Panc1 (cell line): Measurements from ENCODE around the gene STAT5A. TPM values are rescaled to one million over a fixed set of nuclear protein-coding genes. Genes with fewer than 3 reads are reported as not detected.

Source experiments
- ATAC-seq: fragments of 200-7000 bp; cut with Tn5 transposase; 2 replicates; pipeline ENCODE4 v1.9.1; 2020; ENCODE audit warnings: mild to moderate bottlenecking, moderate library complexity
- BruUV-seq: library from RNA; stranded (reverse); fragments of 400-500 nt; replicated peaks from 2 replicates; lab custom pipeline; 2021; lab: Mats Ljungman, UMichigan
- CTCF ChIA-PET: fragments of 300-600 bp; sonication (Branson Sonifier 250); formaldehyde crosslinking; loops from one replicate; lab custom pipeline; 2022; ENCODE audit warnings: antibody characterized with exemption; lab: Charles Lee
- POLR2A ChIA-PET: fragments of 300-600 bp; sonication (Branson Sonifier 250); formaldehyde crosslinking; loops from one replicate; lab custom pipeline; 2022; ENCODE audit warnings: antibody characterized with exemption; lab: Charles Lee
- DNase-seq: peaks from one replicate; pipeline ENCODE4 v3.0.0-alpha.2; 2010; ENCODE audit warnings: low read depth, low spot score
- H3K27ac ChIP-seq: 2 replicates; pipeline ENCODE4 v1.5.1; 2011; ENCODE audit warnings: mild to moderate bottlenecking, low read length, inconsistent platforms
- H3K27me3 ChIP-seq: fragments of 200-500 bp; sonication (Bioruptor generic); 2 replicates; pipeline ENCODE4 v1.6.0; 2014; ENCODE audit warnings: low read length, inconsistent platforms; ENCODE audit not compliant: control insufficient read depth, insufficient read depth
- H3K36me3 ChIP-seq: fragments of 200-500 bp; sonication (Bioruptor generic); 2 replicates; pipeline ENCODE4 v1.5.1; 2014; ENCODE audit warnings: inconsistent platforms, mild to moderate bottlenecking, low read length, moderate library complexity; ENCODE audit not compliant: control insufficient read depth, insufficient read depth
- H3K4me1 ChIP-seq: 2 replicates; pipeline ENCODE4 v1.5.1; 2011; ENCODE audit warnings: inconsistent platforms, mild to moderate bottlenecking, low read length, moderate library complexity; ENCODE audit not compliant: control insufficient read depth, insufficient read depth
- H3K4me3 ChIP-seq, 2 experiments: 2 replicates each; pipeline ENCODE4 v1.5.1; 2011 to 2012; ENCODE audit warnings: low read depth in 2 of 2, low read length in 2 of 2, mild to moderate bottlenecking in 2 of 2, inconsistent platforms in 1 of 2, moderate library complexity in 1 of 2
- H3K9me3 ChIP-seq: fragments of 200-500 bp; sonication (Bioruptor generic); 2 replicates; pipeline ENCODE4 v1.5.1; 2014; ENCODE audit warnings: low read depth, mild to moderate bottlenecking, inconsistent platforms, low read length, moderate library complexity; ENCODE audit not compliant: control insufficient read depth, insufficient read depth
- POLR2AphosphoS5 ChIP-seq: IDR thresholded peaks from 2 replicates; pipeline ENCODE4 v1.6.1; 2012; ENCODE audit warnings: mild to moderate bottlenecking, low read depth, low read length, moderate library complexity
- REST ChIP-seq, 2 experiments: IDR thresholded peaks; 2 replicates each; pipeline ENCODE4 v1.6.1; 2011 to 2012; ENCODE audit warnings: low read depth in 2 of 2, control low read depth in 1 of 2, low read length in 1 of 2, mild to moderate bottlenecking in 1 of 2, moderate library complexity in 1 of 2; ENCODE audit not compliant: insufficient read depth in 1 of 2
- SIN3A ChIP-seq: IDR thresholded peaks from 2 replicates; pipeline ENCODE4 v1.6.1; 2012; ENCODE audit warnings: low read depth, mild to moderate bottlenecking, low read length, moderate library complexity, borderline replicate concordance; ENCODE audit not compliant: insufficient read depth
- TCF7L2 ChIP-seq: IDR thresholded peaks from 2 replicates; pipeline ENCODE4 v1.6.1; 2011; ENCODE audit warnings: mild to moderate bottlenecking, low read depth, low read length, inconsistent platforms
- in situ Hi-C: cut with HindIII; loops from 2 replicates; pipeline ENCODE4 v1.10.0; 2016; ENCODE audit warnings: low sequenced_read_pairs, low pct_unique_long_range_greater_than_20kb
- intact Hi-C: fragments of 100-400 bp; cut with micrococcal nuclease; formaldehyde crosslinking; loops from one replicate; pipeline ENCODE4 v1.10.0; 2022; ENCODE audit not compliant: unreplicated experiment
- total RNA-seq: library from RNA; stranded (reverse); gene quantifications from one replicate; pipeline ENCODE4 v1.2.1, GENCODE V29; 2021; ENCODE audit not compliant: unreplicated experiment
- TF ChIP-seq, protein P1 (sequence below): fragments of 450-650 bp; IDR thresholded peaks from 2 replicates; pipeline ENCODE4 v1.5.1; 2017; ENCODE audit warnings: mild to moderate bottlenecking

STAT5A gene
- total RNA-seq, 1 experiment from 2014 or later, result 26.7 TPM

- no peak for DNase-seq
- BruUV-seq, result no TSS peak
- POLR2A ChIA-PET, result interaction anchor here (0.6 kb wide), 1 partner anchor 40 kb away, joined by 10 read pairs; no protein-coding TSS in a partner anchor
- H3K9me3 ChIP-seq, result no peaks in the 10 kb centered on the region
- no peaks in the 10 kb centered on the region for H3K27me3 ChIP-seq
- peak overlapping the region; percentile 100 for H3K27ac ChIP-seq
- ATAC-seq, result no peak
- intact Hi-C loops, result no loop called here
- no peaks in the 10 kb centered on the region for H3K36me3 ChIP-seq
- TF ChIP-seq, protein P1, sequence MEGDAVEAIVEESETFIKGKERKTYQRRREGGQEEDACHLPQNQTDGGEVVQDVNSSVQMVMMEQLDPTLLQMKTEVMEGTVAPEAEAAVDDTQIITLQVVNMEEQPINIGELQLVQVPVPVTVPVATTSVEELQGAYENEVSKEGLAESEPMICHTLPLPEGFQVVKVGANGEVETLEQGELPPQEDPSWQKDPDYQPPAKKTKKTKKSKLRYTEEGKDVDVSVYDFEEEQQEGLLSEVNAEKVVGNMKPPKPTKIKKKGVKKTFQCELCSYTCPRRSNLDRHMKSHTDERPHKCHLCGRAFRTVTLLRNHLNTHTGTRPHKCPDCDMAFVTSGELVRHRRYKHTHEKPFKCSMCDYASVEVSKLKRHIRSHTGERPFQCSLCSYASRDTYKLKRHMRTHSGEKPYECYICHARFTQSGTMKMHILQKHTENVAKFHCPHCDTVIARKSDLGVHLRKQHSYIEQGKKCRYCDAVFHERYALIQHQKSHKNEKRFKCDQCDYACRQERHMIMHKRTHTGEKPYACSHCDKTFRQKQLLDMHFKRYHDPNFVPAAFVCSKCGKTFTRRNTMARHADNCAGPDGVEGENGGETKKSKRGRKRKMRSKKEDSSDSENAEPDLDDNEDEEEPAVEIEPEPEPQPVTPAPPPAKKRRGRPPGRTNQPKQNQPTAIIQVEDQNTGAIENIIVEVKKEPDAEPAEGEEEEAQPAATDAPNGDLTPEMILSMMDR, result no peak
- TF ChIP-seq REST (IDR thresholded peaks at IDR 0.05; ENCODE audit: insufficient read depth in 1 of 2, low read depth in 2 of 2, low read length in 1 of 2) (no peak), SIN3A (no peak), TCF7L2 (no peak), POLR2AphosphoS5 (no peak)
- CTCF ChIA-PET, result interaction anchor here (1.2 kb wide), 2 partner anchors 12 to 25 kb away, joined by 5 to 9 read pairs; no protein-coding TSS in a partner anchor
- H3K4me3 ChIP-seq, result no peak overlapping the region
- H3K4me1 ChIP-seq, result peaks cover 79% of the 10 kb centered on the region
- in situ Hi-C loops, result no loop called here
Observed at GRCh38 chr17:42247734-42248133, 40.6 kb upstream of the STAT5A start.

- TF ChIP-seq REST (IDR thresholded peaks at IDR 0.05; ENCODE audit: insufficient read depth in 1 of 2, low read depth in 2 of 2, low read length in 1 of 2) (no peak), TCF7L2 (no peak), POLR2AphosphoS5 (no peak), SIN3A (no peak)
- TF ChIP-seq, protein P1, result no peak
- peak; percentile 66 for ATAC-seq
- in situ Hi-C loops (no loop called here), intact Hi-C loops (no loop called here)
- CTCF ChIA-PET, result interaction anchor here (1.2 kb wide), 1 partner anchor 13 kb away, joined by 9 read pairs; no protein-coding TSS in a partner anchor
- Histone ChIP-seq H3K27ac (peak overlapping the region; percentile 100), H3K36me3 (no peaks in the 10 kb centered on the region), H3K4me1 (peaks cover 82% of the 10 kb centered on the region), H3K27me3 (no peaks in the 10 kb centered on the region), H3K4me3 (peak overlapping the region; percentile 5 to 47; a peak in 3 of 4 replicates), H3K9me3 (no peaks in the 10 kb centered on the region)
- no peak for DNase-seq
- POLR2A ChIA-PET, result interaction anchor here (0.6 to 1.0 kb wide), 5 partner anchors 9 to 41 kb away, joined by 3 to 10 read pairs (median 4); no protein-coding TSS in a partner anchor
- BruUV-seq, result no TSS peak
Observed at GRCh38 chr17:42248351-42249179, 39.7 kb upstream of the STAT5A start.
